ENCODE data around the gene SPARCL1. TPM values are rescaled to one million over a fixed set of nuclear protein-coding genes. Genes with fewer than 3 reads are reported as not detected.
"Not testable (repeated sequence)": the region's sequence is repeated elsewhere in the genome, so short reads cannot be mapped to it uniquely, and the experiment has no call there.

SPARCL1 gene
- total RNA-seq, 4 donors from 2014 or later, result 225 to 357 (median 273) TPM

- no peak for DNase-seq
- TF ChIP-seq CTCF (IDR thresholded peaks at IDR 0.05 in 4 of 5, conservative IDR thresholded peaks at IDR 0.05 in 1 of 5), result no peak
- H3K9me3 ChIP-seq, result no peaks in the 10 kb centered on the region
- H3K27ac ChIP-seq, result no peak overlapping the region
- in situ Hi-C loops (cut with MboI; ENCODE audit: low sequenced_read_pairs in 4 of 4), result no loop called here
- H3K4me3 ChIP-seq, result no peak overlapping the region
- no peaks in the 10 kb centered on the region for H3K27me3 ChIP-seq
- ATAC-seq, result no peak
- intact Hi-C loops (cut with DNase I; ENCODE audit: low total_unique reads), result no loop called here
- H3K36me3 ChIP-seq, result no peaks in the 10 kb centered on the region
- peaks cover 14 to 18% of the 10 kb centered on the region in 2 donors for H3K4me1 ChIP-seq
Observed at GRCh38 chr4:87426865-87427517, 102.2 kb downstream of the SPARCL1 start.

GRCh38 chr4:87425711-87426110 lies 103.5 kb downstream of the SPARCL1 start:
- intact Hi-C loops (cut with DNase I; ENCODE audit: low total_unique reads), result no loop called here

GRCh38 chr4:87424099-87424543 lies 105.1 kb downstream of the SPARCL1 start:
- ATAC-seq; DNase-seq; H3K36me3 ChIP-seq; H3K9me3 ChIP-seq; in situ Hi-C loops (cut with MboI; ENCODE audit: low sequenced_read_pairs in 4 of 4); H3K27me3 ChIP-seq: not testable (repeated sequence)
- H3K27ac ChIP-seq, result peak overlapping the region; percentile 88 to 94 (median 92)
- peaks cover 15 to 23% of the 10 kb centered on the region in 2 donors for H3K4me1 ChIP-seq
- intact Hi-C loops (cut with DNase I; ENCODE audit: low total_unique reads), result loop anchor here (5.0 kb wide), 2 partner anchors 47 to 1688 kb away; partner anchors contain the start of gene TIGD2
- H3K4me3 ChIP-seq, result peak overlapping the region; percentile 60 to 93 (median 66)

More at GRCh38 chr4:87425711-87426110, 103.5 kb downstream of the SPARCL1 start:
- in situ Hi-C loops (cut with MboI; ENCODE audit: low sequenced_read_pairs in 4 of 4), result no loop called here
- no peak for ATAC-seq
- Histone ChIP-seq H3K27me3 (no peaks in the 10 kb centered on the region), H3K36me3 (no peaks in the 10 kb centered on the region), H3K9me3 (no peaks in the 10 kb centered on the region), H3K4me3 (no peak overlapping the region), H3K27ac (no peak overlapping the region), H3K4me1 (peaks cover 23 to 24% of the 10 kb centered on the region in 2 donors)
- no peak for DNase-seq
- no peak for TF ChIP-seq POLR2A (IDR thresholded peaks at IDR 0.05)

Other genes with a start within 250 kb of the SPARCL1 start
- under 1 TPM; 0.13 to 0.58 (median 0.28) TPM for gene HSD17B13, start 206.5 kb downstream of the SPARCL1 start, total RNA-seq
- 10 to 100 TPM; 15.3 to 34.9 (median 19.2) TPM for gene HSD17B11, start 138.2 kb downstream of the SPARCL1 start, total RNA-seq
- gene NUDT9, start 106.8 kb downstream of the SPARCL1 start, total RNA-seq, result 10 to 100 TPM; 13.4 to 16.7 (median 15.8) TPM
- gene DSPP, start 79.2 kb upstream of the SPARCL1 start, total RNA-seq, result not detected
- under 1 TPM in 1 of 4 donors, not detected in 3; 0.11 TPM for gene DMP1, start 120.9 kb upstream of the SPARCL1 start, total RNA-seq